Activated CD4-positive, alpha-beta T cell treated with anti-CD3 and anti-CD28 coated beads, Interleukin-2, amount 10 ng/mL, durations not matched to agents 7 days and 5 days (primary cell): ENCODE measurements around the gene FTO. TPM values are rescaled to one million over a fixed set of nuclear protein-coding genes. Genes with fewer than 3 reads are reported as not detected.

Source experiments
- CTCF ChIA-PET: fragments of 350-600 bp; sonication (Branson Sonifier 250); formaldehyde crosslinking; loops from one replicate; lab custom pipeline; 2021; ENCODE audit warnings: antibody characterized with exemption; lab: Charles Lee
- POLR2A ChIA-PET: fragments of 350-600 bp; sonication (Branson Sonifier 250); formaldehyde crosslinking; loops from one replicate; lab custom pipeline; 2021; ENCODE audit warnings: antibody characterized with exemption; lab: Charles Lee
- DNase-seq: peaks from one replicate; pipeline ENCODE4 v3.0.0-alpha.2; 2020
- H3K27ac Mint-ChIP-seq: one replicate; pipeline ENCODE4 v1.8.0; 2021; ENCODE audit warnings: mild to moderate bottlenecking, moderate library complexity, mixed read lengths
- H3K27me3 Mint-ChIP-seq: one replicate; pipeline ENCODE4 v1.8.0; 2021; ENCODE audit warnings: mixed read lengths
- H3K36me3 Mint-ChIP-seq: one replicate; pipeline ENCODE4 v1.8.0; 2021; ENCODE audit warnings: low read depth, mixed read lengths
- H3K4me1 Mint-ChIP-seq: one replicate; pipeline ENCODE4 v1.8.0; 2021; ENCODE audit warnings: mixed read lengths
- H3K4me3 Mint-ChIP-seq: one replicate; pipeline ENCODE4 v1.8.0; 2021; ENCODE audit warnings: mild to moderate bottlenecking, moderate library complexity, mixed read lengths
- H3K9me3 Mint-ChIP-seq: one replicate; pipeline ENCODE4 v1.8.0; 2021; ENCODE audit warnings: mixed read lengths
- total RNA-seq, 2 experiments: library from RNA; stranded (reverse); gene quantifications; one replicate each; pipeline ENCODE4 v1.2.3, GENCODE V29; 2021

The FTO gene
- total RNA-seq, 2 experiments from 2014 or later = 44.2 to 44.3 TPM

DNA sequence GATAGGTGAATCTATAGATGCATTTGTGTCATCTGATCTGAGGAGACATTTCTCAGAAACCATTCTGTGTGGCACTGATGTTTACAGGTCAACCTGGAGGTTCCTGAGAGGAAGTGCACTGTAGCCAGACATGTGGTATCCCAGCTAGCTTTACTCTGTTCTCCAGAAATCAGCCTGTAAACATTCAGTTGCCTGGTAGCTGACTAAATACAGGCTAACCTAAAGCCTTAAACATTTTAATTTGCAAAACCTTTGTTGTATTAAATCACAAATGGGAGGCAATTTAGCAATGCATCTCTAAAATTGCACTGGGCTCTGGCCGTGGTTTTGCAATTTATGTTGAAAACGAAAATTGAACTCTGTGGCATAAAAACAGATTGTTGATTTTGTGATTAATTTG, 207.6 kb downstream of the FTO start:
- ChIA-PET CTCF (interaction anchor here (0.6 to 1.1 kb wide), 2 partner anchors 16 to 31 kb away, joined by 3 read pairs; no protein-coding TSS in a partner anchor), POLR2A (no interaction called here)
- DNase-seq = no peak
- no peaks in the 10 kb centered on the region for H3K27me3 Mint-ChIP-seq
- H3K4me3 Mint-ChIP-seq = no peak overlapping the region
- H3K27ac Mint-ChIP-seq = no peak overlapping the region
- H3K9me3 Mint-ChIP-seq = no peaks in the 10 kb centered on the region
- peaks cover 2% of the 10 kb centered on the region for H3K36me3 Mint-ChIP-seq
- no peaks in the 10 kb centered on the region for H3K4me1 Mint-ChIP-seq

DNA sequence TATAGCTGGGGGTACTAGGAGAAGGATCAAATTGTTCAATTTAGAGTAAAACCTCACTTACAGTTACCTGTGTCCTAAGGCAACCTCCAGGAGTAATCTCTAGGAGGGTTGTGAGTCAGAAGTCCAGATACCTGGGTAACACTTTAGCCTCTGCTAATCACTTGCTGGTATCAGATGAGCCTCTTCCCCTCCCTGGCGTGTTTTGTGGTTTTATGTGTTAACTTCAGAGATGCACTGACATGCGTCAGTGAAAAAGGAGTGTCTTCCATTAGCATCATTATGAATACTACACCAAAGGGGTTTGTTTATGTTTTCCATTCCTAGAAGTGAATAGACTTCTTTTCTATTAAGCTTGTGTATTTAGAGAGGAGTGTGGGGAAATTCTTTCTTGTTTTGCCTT, 208.2 kb downstream of the FTO start:
- no peak overlapping the region for H3K4me3 Mint-ChIP-seq
- H3K4me1 Mint-ChIP-seq = no peaks in the 10 kb centered on the region
- H3K27ac Mint-ChIP-seq = no peak overlapping the region
- CTCF ChIA-PET = interaction anchor here (1.1 kb wide), 1 partner anchor 17 kb away, joined by 3 read pairs; no protein-coding TSS in a partner anchor
- H3K36me3 Mint-ChIP-seq = peaks cover 2% of the 10 kb centered on the region
- no peaks in the 10 kb centered on the region for H3K9me3 Mint-ChIP-seq
- H3K27me3 Mint-ChIP-seq = no peaks in the 10 kb centered on the region
- POLR2A ChIA-PET = no interaction called here
- DNase-seq = peak; percentile 30

DNA sequence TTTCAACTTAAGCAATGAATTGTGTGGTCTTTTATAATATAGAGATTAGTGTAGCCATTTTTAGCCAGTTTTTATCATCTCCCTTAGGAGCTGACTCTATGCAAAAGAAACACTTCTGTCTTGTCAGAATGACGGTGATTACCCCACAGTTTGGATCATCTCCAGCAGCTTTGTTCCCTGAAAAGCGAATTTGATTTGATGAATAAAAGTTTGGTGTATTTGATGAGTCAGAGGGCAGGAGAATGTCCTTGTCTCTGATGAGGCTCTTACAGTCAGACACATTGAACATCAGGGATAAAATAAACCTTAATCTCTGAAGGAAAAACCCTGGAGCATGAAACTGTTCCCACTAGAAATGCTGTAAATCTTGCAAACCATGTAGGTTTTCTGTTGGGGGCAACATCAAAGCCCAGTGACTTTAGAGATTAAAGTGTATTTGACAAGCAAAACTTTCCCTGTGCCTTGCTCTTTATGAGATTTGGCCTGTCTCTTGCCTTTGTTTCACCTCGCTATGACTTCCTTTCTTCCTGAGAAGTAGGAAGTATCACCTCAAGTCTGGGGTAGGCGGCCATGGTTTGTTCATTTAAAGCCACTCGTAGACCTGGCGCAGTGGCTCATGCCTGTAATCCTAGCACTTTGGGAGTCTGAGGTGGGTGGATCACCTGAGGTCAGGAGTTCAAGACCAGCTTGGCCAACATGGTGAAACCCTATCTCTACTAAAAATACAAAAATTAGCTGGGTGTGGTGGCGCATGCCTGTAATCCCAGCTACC, 209.3 kb downstream of the FTO start:
- CTCF ChIA-PET = no interaction called here
- H3K36me3 Mint-ChIP-seq = peaks cover 2% of the 10 kb centered on the region
- no peaks in the 10 kb centered on the region for H3K9me3 Mint-ChIP-seq
- H3K27me3 Mint-ChIP-seq = no peaks in the 10 kb centered on the region
- H3K27ac Mint-ChIP-seq = peak overlapping the region; percentile 74
- H3K4me3 Mint-ChIP-seq = no peak overlapping the region
- no peak for DNase-seq
- POLR2A ChIA-PET = no interaction called here
- H3K4me1 Mint-ChIP-seq = no peaks in the 10 kb centered on the region

DNA sequence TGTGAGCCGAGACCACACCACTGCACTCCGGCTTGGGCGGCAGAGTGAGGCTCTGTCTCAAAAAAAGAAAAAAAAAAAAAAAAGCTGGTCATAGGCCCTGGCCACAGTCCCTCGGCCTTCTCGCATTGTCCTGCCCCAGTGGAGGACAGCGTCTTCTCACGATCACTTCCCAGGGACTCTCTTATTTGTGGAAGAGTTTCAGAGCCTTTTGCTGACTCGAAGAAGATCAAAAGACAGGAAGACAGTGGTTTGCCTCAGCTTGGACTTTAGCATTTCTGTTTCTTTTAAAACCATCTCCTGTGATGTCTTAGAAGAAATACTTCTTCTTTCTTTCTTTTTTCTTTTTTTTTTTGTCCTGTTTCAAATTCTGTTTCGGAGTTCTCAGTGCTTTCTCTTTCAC, 210.0 kb downstream of the FTO start:
- Mint-ChIP-seq H3K27me3 (no peaks in the 10 kb centered on the region), H3K9me3 (no peaks in the 10 kb centered on the region), H3K4me1 (no peaks in the 10 kb centered on the region), H3K4me3 (no peak overlapping the region), H3K27ac (peak overlapping the region; percentile 74), H3K36me3 (peaks cover 2% of the 10 kb centered on the region)
- ChIA-PET CTCF (no interaction called here), POLR2A (no interaction called here)
- DNase-seq = peak; percentile 18

DNA sequence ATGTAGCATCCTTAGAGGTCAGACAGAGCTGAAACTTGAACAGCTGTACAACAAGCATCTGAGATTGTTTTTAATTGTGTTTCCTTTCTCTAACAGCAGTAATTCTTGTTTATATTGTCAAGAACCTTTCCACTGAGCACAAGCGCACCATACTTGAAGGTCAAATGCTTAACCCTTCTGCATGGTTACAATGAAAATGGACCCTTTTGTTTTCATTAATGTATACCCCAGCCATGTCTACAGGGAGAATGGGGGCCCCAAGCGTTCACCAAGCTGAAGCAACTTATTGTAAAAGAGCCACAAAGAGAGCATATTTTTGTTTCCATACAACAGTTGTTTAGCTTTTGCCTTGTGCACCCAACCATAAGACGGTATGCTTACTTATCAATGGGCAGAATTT, 210.8 kb downstream of the FTO start:
- ChIA-PET CTCF (no interaction called here), POLR2A (no interaction called here)
- H3K4me1 Mint-ChIP-seq = no peaks in the 10 kb centered on the region
- H3K27ac Mint-ChIP-seq = no peak overlapping the region
- DNase-seq = no peak
- H3K36me3 Mint-ChIP-seq = peaks cover 2% of the 10 kb centered on the region
- no peaks in the 10 kb centered on the region for H3K27me3 Mint-ChIP-seq
- H3K9me3 Mint-ChIP-seq = no peaks in the 10 kb centered on the region
- peak overlapping the region; percentile 26 for H3K4me3 Mint-ChIP-seq

DNA sequence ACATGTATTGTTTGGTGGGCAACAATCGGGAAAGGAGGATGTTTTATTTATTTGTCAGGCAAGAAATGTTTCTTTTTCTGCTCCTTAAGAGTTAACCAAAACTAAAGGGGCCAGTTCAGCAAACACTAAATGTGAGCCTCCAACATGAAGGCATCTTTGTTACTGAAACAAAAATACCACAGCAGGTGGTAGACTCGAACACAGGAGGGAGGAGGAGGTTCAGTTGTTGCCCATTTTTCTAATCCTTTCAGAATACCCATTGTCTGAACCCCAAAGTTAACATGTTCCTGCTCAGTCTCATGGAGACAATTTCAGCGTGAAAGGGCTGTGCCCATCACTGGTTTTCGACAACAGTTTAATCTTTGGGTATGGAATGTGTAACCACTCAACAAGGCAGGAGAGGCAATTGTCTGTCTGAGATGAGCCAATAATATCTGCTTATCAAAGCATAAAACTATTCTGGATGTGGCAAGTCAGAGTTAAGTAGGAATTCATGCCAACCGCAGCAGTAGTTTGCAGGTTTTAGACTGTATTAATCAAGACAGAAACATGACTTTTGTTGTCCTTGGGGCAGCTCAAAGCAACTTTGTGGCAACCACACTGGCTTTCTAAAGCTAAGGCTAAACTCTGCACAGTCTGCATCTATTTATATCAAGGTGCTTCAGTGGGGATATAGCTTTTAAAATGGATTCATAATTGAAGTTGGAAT, 211.7 kb downstream of the FTO start:
- ChIA-PET POLR2A (no interaction called here), CTCF (no interaction called here)
- Mint-ChIP-seq H3K27ac (no peak overlapping the region), H3K27me3 (no peaks in the 10 kb centered on the region), H3K36me3 (peaks cover 2% of the 10 kb centered on the region), H3K4me3 (no peak overlapping the region), H3K9me3 (no peaks in the 10 kb centered on the region), H3K4me1 (no peaks in the 10 kb centered on the region)
- no peak for DNase-seq

DNA sequence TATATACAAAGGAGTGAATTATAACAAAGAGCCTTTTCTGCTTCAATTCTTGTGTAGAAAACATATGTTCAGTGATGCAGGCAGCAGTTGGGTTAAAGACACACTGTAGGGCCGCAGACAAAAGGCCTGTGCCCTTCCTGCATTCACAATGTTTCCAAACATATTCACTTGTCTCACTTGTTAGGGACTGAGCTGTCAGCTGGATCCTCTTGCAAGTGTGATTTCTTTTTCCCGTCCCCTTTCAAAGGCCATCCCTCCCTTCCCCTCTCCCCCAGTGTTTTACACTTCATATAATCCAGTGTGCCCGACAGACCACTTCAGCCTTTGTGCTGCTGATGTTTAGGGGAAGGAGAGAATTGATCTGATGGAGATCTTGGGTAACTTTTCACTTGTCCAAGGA, 217.0 kb downstream of the FTO start:
- Mint-ChIP-seq H3K4me1 (peaks cover 13% of the 10 kb centered on the region), H3K36me3 (peaks cover 6% of the 10 kb centered on the region), H3K4me3 (no peak overlapping the region), H3K27me3 (no peaks in the 10 kb centered on the region), H3K27ac (no peak overlapping the region), H3K9me3 (no peaks in the 10 kb centered on the region)
- no peak for DNase-seq
- POLR2A ChIA-PET = no interaction called here
- CTCF ChIA-PET = no interaction called here

DNA sequence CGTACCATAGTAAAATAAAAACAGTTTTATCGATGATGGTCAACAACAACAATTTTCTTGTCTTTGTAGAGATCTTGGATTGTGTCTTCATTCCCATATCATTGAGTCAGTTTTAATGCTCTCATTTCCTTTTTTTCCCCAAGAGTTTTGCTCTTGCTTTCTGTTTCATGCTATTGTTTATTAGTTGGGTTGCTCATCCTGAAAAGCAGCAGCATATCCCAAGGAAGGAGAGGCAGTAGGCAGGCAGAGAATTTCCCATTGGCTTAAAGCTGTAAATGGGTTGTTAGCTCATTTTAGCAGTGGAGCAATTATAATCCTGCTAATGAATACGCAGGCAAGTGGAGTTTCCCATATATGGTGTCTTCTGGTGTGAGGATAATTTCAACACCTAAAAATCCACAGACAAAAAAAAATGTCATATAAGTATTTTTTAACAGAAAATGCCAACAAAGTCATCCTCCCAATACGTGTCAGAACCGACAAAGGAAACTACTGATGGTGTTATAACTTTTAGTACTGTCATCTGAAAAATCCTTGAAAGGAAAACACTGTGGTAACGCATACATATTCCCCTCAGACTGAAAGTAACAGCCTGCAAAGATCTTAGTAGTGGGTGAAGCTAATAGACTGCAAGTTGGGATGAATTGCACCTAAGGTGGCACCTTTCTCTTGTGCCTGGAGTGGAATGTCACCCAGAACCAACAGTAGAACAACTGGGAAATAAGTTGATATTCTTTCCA, 218.3 kb downstream of the FTO start:
- ChIA-PET CTCF (no interaction called here), POLR2A (no interaction called here)
- peaks cover 13% of the 10 kb centered on the region for H3K4me1 Mint-ChIP-seq

DNA sequence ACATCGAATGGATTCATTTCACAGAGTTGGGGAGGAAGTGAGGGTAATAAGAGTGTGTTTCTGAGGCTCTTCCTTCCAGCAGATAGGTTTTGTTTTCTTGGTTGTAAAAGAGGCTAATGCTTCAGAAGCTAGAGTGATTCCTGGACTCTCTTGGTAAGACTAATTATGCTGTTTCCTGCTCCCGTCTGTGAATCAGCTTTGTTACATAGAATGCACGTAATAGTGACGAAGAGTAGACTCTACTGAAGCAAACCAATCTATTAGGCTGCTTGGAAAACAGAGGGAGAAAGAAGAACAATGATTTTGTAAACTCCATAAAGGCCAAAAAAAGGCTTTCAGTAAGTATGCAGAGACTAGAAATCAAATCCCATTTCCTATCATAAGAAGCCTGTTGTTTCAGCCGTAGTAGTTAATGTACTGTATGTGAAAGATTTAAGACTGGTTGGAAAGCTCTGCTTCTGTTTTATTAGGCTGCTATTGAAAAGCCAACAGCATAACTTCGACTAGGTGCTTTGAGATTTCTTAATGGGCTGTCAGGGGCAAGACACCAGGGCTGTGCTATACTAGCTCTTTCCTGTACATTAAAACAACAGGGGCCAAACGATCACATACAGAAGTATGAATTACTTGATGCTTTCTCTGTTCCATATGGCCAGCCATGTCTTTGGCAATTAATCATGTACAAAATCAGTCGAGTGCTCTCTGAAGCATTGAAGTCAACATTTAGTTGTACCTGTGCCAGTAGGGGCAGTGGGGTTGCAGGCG, 219.0 kb downstream of the FTO start:
- H3K4me1 Mint-ChIP-seq = peaks cover 13% of the 10 kb centered on the region
- ChIA-PET POLR2A (interaction anchor here (0.7 kb wide), 1 partner anchor 74 kb away, joined by 5 read pairs; no protein-coding TSS in a partner anchor), CTCF (no interaction called here)
- no peaks in the 10 kb centered on the region for H3K27me3 Mint-ChIP-seq
- H3K36me3 Mint-ChIP-seq = peaks cover 6% of the 10 kb centered on the region
- DNase-seq = no peak
- no peak overlapping the region for H3K4me3 Mint-ChIP-seq
- H3K9me3 Mint-ChIP-seq = no peaks in the 10 kb centered on the region
- no peak overlapping the region for H3K27ac Mint-ChIP-seq

More for the DNA sequence above, 218.3 kb downstream of the FTO start:
- Mint-ChIP-seq H3K9me3 (no peaks in the 10 kb centered on the region), H3K36me3 (peaks cover 6% of the 10 kb centered on the region), H3K4me3 (no peak overlapping the region), H3K27ac (no peak overlapping the region), H3K27me3 (no peaks in the 10 kb centered on the region)
- no peak for DNase-seq

DNA sequence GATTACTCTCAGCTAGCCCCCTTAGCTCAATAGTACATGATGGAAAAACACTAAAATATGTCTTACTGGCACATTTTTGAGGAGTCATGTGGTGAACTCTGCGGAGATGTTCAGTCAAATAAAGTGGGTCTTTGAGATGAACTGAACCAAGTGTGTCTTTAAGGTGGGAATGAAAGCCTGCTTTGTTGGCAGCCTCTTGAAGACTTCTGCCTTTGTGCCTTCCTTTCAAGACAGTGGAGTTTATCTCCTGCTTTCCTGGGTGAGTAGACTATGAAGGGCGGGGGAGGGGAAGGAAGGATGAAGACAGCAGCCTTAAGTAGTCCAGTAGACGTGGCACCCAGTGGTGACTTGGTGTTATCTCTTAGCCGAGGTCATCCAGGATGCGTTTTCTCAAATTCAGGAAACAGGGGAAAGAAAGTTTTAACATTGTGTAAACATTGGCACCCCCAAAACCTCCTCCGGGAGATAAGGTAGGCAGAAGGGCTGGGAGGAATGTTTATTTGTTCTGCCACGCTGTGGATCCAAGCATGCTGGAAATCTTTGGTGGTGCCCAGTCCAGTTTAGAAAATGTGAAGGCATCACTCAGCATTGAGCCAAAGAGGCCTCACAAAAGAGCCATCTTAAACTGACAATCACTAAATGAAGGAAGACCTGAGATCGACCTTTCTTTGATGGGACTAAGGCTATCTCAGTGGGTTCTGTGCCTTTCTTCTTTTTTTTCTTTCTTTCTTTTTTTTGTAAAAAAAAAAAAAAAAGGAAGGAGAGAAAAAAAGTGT, 220.6 kb downstream of the FTO start:
- Mint-ChIP-seq H3K4me3 (no peak overlapping the region), H3K27me3 (no peaks in the 10 kb centered on the region), H3K4me1 (peaks cover 13% of the 10 kb centered on the region), H3K27ac (no peak overlapping the region), H3K9me3 (no peaks in the 10 kb centered on the region), H3K36me3 (peaks cover 6% of the 10 kb centered on the region)
- ChIA-PET POLR2A (no interaction called here), CTCF (no interaction called here)
- DNase-seq = no peak

DNA sequence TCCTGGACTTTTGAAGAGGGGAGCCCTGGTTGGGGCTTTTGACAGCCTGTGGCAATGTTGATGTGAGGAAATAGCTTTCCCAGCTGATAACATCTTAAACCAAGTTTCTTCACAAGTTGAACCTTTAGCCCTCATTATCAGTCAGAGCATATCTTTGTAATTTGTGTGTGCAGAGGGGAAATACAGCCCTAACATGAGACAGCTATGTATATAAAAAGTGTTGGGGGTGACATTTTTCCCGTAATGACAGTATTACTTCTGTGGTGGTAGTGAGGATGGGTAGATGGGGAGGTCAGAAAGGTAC, 221.1 kb downstream of the FTO start:
- H3K36me3 Mint-ChIP-seq = peaks cover 6% of the 10 kb centered on the region

DNA sequence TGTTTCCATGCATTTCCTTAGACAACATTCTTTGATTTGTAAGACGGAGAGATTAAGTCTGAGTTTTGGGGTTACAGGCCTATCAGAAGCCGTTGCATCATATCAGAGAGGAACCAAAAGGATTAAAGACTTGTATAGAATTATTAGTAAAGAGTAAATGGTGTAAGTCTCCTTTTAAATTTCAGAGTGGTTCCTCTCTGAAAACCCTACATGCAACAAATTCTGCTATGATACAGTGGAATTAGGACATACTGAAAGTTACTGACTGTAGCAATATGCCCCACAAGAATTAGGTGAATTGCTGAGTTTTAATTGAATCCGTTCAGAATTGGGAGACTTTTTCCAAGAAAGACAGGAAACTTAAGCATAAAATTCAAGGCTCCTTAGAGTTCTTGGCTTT, 221.6 kb downstream of the FTO start:
- no peak overlapping the region for H3K27ac Mint-ChIP-seq
- no peak for DNase-seq
- peaks cover 13% of the 10 kb centered on the region for H3K4me1 Mint-ChIP-seq
- no peak overlapping the region for H3K4me3 Mint-ChIP-seq
- no peaks in the 10 kb centered on the region for H3K9me3 Mint-ChIP-seq
- ChIA-PET CTCF (no interaction called here), POLR2A (no interaction called here)
- no peaks in the 10 kb centered on the region for H3K27me3 Mint-ChIP-seq
- peaks cover 6% of the 10 kb centered on the region for H3K36me3 Mint-ChIP-seq

More for the DNA sequence above, 221.1 kb downstream of the FTO start:
- POLR2A ChIA-PET = no interaction called here
- DNase-seq = no peak
- Mint-ChIP-seq H3K27me3 (no peaks in the 10 kb centered on the region), H3K9me3 (no peaks in the 10 kb centered on the region), H3K4me1 (peaks cover 13% of the 10 kb centered on the region), H3K4me3 (no peak overlapping the region), H3K27ac (no peak overlapping the region)
- CTCF ChIA-PET = no interaction called here
